Activated CD4-positive, alpha-beta T cell treated with anti-CD3 and anti-CD28 coated beads, Interleukin-10, Interleukin-2, amounts not matched to agents 100 ng/mL and 50 ng/mL, durations not matched to agents 16 hours and 8 hours (primary cell): Measurements from ENCODE around the gene XIAP.
"Not testable (repeated sequence)": the region's sequence is repeated elsewhere in the genome, so short reads cannot be mapped to it uniquely, and the experiment has no call there.

Experiments
- DNase-seq: peaks from one replicate; pipeline ENCODE4 v3.0.0-alpha.2; 2020

The XIAP gene

DNA sequence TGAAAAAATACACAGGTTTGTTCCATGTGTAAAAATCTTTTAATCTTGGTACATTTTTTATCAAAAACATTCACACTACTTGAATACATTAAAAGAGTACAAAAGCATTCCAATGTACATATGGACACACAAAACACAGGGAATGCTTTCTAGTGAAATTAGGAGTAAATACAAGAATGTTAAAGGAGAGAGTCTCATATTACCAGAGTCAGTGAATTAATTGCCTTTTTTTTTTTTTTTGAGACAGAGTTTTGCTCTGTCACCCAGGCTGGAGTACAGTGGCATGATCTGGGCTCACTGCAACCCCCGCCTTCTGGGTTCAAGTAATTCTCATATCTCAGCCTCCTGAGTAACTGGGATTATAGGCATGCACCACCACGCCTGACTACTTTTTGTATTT is 17.0 kb downstream of the XIAP start:
- DNase-seq: no peak

DNA sequence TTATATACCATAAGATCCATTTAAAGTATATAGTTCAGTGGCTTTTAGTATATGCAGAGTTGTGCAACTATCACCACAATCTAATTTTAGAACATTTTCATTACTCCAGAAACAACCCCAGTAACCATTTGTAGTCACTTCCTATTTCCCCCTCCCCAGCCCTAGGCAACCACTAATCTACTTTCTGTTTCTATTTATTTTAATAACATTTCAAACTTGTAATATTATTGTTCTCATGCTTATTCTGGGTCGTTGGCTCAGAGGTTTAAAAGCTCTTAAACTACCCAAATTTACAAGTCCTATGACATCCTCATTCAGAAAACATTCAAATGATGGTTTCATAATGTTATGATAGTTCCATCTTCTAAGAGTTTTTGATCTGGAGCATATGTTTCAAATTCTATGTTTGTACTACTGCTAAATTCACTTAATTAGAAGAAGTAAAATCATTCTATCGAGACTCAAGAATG is 18.4 kb downstream of the XIAP start:
- peak; percentile 48 for DNase-seq

DNA sequence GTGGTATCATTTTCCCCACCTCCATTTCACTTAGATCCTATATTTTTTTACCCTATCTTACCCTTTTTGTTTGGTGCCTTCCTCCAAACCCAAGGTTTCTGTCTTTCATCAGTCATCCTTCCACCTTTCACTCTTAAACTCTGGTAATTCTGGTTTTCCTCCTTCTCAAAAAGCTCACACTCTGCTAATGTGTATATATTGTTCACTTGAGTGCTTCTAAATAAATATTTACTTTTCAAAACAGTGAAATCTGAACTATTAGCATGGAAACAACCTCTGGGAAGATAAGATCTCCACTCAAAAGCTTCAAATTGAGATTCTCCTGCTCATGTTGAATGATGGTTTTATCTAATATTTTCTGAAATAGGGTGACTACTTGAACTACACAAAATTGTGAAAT is 21.5 kb downstream of the XIAP start:
- no peak for DNase-seq

DNA sequence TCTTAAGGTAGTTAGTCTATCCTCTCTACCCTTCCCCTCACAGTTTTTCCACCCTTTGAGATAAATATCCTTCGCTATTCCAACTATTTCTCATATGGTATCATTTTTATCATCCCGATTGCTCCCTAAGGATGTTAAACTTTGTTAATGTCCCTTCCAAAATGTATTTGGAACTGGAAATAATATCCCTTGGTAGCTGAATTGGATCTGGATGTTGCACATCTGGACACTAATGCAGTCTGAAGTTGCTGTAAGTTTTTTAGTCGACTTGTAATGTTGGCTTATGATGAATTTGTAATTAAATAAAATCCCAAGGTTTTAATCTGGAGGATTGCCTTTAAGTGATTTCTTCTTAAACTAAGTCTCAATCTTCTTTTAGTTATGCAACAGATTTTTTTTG is 22.5 kb downstream of the XIAP start:
- DNase-seq: no peak

DNA sequence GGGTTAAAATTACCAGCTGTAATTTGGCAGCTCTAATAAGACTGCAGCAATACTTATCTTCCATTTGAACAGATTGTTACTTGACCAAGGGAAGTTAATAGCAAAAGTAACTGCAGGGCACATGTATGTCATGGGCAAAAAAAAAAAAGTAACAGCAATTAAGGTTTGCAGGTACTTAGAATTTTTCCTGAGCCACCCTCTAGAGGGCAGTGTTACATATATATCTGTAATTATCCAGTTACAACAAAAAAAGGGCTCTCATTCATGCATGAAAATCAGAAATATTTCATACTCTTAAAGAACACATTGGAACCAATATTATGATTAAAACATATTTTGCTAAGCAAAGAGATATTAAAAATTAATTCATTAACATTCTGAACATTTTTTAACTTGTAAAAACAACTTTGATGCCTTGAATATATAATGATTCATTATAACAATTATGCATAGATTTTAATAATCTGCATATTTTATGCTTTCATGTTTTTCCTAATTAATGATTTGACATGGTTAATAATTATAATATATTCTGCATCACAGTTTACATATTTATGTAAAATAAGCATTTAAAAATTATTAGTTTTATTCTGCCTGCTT is 25.1 kb downstream of the XIAP start:
- peak; percentile 62 for DNase-seq

DNA sequence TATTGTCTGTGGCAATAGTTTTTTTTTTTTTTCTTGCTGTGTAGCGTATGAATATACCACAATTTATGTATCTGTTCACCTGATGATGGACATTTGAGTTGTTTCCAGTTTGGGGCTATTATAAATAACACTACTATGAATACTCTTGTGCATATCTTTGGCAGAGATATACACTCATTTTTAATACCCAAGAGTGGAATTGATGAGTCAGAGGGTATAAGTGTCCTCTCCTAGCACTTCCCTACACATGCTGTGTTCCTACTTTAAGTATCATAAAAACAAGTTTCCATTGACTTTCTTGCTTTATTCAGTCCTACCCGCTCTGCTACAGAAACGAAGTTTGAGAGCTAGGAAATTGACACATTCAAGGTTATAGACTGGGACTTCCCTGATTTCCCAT is 39.8 kb downstream of the XIAP start:
- DNase-seq: no peak

DNA sequence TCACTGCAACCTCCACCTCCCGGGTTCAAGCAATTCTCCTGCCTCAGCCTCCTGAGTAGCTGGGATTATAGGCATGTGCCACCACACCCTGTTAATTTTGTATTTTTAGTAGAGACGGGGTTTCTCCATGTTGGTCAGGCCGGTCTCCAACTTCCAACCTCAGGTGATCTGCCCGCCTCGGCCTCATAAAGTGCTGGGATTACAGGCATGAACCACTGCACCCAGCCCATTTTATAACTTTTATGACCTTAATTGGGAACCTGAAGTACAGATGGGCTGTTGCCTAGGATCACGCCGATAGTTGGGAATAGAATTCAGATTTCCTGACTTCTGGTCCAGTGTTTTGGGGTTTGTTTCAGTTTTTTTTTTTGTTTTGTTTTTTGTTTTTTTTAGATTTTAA is 43.4 kb downstream of the XIAP start:
- not testable (repeated sequence) for DNase-seq

DNA sequence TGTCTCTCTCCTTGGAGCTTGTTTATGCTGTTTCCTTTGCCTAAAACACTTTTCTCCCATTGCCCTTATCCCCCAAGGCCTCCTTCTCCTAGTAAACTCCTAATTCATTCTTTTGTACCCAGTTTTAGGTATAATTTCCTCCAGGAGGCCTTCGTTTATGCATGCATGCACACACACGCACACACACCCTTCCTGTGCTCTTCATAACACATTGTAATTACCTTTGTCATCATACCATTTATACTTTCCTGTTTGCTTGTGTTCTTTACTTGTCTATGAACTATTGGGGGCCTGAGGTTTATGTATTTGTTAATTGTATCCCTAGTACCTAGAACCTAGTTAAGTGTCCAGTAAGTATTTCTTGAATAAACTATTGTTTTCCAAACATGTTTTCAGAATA is 45.5 kb downstream of the XIAP start:
- DNase-seq: no peak

DNA sequence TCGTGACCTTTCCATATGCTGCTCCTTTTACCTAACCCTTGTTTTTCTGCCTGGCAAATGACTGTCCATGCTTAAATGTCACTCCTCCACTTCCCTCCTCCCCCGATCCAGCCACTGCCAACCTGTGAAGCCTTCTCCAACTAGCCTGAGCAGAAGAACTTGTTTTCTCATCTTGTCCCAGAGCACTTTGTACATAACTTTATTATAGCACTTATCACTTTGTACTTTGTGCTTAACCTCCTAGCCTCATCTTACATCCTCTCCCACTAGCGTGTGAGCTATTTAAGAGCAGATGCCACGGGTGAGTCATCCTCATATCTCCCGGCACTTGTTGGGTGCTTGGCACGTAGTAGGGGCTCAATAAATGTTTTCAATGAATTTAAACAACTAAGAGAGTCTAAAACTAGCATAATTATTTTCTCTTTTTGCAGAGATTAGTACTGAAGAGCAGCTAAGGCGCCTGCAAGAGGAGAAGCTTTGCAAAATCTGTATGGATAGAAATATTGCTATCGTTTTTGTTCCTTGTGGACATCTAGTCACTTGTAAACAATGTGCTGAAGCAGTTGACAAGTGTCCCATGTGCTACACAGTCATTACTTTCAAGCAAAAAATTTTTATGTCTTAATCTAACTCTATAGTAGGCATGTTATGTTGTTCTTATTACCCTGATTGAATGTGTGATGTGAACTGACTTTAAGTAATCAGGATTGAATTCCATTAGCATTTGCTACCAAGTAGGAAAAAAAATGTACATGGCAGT is 46.9 kb downstream of the XIAP start:
- DNase-seq: no peak

DNA sequence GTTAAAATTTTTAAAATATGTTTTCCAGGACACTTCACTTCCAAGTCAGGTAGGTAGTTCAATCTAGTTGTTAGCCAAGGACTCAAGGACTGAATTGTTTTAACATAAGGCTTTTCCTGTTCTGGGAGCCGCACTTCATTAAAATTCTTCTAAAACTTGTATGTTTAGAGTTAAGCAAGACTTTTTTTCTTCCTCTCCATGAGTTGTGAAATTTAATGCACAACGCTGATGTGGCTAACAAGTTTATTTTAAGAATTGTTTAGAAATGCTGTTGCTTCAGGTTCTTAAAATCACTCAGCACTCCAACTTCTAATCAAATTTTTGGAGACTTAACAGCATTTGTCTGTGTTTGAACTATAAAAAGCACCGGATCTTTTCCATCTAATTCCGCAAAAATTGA is 49.7 kb downstream of the XIAP start:
- no peak for DNase-seq

DNA sequence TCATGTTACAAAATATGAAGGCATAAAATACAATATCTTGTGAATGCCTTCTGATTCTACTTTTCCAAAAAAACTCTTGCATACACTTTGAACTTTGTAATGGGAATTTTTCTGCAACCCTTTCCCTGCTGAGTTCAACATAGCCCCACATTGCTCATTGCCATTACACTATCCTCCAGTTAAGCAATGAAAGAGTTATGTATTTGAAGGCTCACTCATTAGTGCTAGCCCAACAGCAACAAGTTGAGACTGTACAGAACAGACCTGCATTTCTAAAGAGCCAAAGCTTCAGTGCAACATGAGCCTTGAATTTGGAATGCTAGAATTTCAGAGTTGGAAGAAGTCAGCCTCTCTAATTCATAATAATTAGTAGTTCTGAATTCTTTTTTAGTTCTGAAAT is 57.2 kb downstream of the XIAP start:
- no peak for DNase-seq

DNA sequence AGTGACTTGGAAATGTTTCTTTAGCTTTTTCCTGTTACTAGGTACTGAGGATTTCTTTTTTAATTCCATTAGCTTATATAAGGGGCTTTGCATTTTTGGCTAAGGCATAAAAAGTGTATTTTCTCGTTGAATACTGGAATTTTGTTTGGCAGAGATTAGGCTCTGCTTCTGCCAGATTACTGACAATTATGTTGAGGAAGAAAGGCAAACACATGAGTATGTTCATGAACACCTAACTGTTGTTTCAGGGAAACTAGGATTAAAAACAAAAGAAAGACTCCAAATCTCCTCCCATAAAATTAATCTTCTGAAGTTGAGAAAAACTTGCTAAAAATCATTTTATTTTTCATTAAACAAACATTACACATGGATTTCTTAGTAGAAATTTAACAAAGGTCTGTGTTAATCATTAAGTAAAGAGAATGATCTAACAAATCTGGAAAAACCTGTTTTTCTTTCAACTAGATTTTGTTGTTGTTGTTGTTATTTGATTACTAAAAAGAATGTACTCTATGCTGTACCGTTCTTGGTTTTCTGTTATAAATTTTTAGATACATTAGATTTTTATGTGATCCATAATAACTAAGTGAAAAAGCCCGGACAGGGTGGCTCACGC is 58.4 kb downstream of the XIAP start:
- no peak for DNase-seq

DNA sequence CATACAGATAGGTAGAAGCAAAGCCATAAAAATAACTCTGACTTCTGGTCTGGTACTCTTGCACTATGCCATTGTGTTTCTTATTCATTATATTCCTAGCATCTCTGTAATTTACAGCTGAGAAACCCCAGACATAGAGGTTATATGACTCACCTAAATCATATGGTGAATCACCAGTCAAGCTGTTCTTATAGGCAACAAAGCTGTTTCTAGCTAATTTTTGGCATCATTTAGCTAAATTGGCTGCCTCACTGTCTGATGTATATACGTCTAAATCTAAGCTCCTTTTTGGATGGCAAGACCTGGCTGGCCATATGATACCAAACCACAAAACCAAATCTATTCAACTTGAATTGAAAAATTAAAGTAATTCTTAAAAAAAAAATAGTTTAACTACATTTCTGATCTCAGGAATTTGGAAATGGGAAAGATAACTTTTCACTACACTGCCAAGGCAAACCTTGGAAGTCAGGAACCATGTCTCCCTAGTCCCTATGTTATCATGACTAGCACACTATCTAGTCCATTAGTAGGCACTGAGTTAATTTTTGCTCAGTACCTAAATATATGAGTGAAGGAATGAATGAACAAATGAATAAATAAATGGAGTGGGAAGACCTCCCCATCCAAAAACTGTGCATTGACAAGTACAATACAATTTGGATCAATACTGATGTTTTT is 60.4 kb downstream of the XIAP start:
- peak; percentile 26 for DNase-seq

DNA sequence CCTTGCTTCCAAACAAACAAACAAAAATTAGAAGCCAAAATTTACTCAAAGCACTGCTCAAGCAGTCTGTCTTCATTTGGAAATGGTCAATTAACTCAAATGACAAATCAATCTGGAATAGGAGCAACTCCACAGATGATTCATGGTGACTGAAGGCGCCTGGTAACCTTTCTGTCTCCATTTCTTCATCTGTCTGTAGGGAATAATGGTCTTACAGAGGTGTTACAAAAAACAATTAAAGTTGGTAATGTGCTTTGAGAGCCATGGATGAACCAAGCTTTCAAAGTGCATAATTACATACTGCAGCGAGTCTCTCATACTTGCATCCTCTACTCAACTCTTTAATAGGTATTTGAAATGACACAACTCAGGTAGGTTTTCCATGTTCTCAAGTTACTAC is 63.4 kb downstream of the XIAP start:
- no peak for DNase-seq

DNA sequence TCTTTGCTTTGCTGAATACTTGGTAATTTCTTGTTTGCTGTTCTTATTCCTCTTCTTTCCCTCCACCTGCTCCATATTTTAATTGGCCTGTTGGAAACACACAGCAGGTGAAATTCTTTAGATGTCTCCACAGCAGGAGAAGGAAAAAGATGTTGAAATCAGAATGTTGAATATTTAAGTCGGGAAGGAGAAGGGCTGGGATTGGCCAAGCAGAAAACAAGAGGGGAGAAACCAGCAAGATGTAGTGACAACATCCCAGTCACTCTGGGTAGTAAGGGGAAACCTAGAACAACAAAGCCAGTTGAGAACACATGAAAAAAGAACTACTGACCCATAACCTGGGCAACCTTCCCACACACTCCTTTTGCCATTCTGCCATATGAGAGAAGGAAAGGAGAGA is 64.3 kb downstream of the XIAP start:
- no peak for DNase-seq

DNA sequence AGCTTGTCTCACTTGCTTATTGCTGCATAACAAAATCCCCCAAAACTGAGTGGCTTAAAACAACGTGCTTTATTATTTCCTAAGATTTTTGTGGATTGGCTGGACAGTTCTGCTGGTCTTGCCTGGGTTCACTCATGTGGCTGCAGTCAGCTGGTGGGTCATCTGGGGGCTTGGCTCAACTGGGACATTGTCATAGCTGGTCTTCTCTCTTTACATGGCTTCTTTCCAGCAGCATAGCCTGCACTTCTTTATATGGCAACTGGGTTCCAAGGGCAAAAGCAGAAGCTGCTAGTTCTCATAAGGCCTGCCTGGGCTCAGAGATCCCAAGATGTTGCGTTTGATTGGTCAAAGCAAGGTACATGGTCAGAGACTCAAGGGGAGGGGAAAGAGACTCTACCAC is 68.0 kb downstream of the XIAP start:
- no peak for DNase-seq

DNA sequence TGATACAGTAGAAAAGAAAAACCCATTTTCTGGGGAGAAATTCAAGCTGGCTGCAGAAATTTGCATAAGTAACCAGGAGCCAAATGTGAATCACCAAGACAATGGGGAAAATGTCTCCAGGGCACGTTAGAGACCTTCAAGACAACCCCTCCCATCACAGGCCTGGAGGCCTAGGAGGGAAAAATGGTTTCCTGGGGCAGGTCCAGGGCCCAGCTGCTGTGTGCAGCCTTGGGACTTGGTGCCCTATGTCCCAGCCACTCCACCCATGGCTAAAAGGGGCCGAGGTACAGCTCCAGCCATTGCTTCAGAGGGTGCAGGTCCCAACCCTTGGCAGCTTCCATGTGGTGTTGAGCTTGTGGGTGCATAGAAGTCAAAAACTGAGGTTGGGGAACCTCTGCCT is 72.2 kb downstream of the XIAP start:
- DNase-seq: not testable (repeated sequence)

DNA sequence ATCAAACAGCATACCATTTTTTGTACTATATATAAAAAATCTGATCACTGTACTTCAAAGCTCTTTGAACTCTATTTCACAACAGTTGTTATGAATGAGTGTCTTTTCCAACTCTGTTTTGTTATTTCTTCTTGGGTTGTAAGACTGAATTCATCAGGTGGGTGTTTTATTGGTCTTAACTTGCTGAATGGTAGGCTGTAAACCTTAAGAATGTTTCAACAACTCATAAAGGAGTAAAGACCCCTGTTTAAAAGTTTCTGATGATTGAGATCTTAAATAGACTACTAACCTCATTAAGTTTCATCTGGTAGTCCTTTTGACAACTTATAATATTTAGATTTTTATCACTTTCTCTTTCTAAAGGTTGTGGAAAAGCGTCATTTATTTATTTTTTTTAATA is 83.2 kb downstream of the XIAP start:
- DNase-seq: no peak

DNA sequence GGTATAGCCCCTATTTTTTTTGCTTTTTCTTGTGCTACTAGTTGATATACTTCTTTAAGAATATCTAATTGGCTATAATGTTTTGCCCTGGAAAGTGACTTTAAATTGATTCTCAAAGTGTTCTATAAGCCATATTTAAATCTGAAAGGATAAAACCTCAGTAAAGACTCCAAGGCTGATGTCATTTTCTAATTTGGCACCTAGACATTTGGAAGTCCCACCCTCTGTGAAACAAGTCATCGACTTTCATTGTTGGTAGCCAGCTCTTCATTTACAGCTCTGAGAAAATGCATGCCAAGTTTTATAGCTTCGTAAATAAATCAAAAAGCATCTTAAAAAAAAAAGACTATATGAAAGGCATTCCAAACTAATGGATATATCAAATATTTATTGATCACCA is 83.6 kb downstream of the XIAP start:
- DNase-seq: no peak

DNA sequence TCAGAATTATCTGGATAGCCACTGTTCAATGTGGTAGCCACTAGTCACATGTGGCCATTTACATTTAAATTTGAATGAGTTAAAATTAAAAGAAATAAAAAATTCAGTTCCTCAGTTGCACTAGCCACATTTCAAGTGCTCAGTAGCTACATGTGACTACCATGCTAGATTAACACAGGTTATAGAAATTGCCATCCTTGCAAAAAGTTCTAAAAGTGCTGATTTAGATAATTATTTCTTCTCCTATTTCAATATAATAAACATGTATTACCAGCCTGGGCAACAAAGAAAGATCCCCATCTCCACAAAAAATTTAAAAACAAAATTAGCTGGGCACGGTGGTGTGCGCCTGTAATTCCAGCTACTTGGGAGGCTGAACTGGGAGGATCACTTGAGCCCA is 90.0 kb downstream of the XIAP start:
- DNase-seq: no peak

DNA sequence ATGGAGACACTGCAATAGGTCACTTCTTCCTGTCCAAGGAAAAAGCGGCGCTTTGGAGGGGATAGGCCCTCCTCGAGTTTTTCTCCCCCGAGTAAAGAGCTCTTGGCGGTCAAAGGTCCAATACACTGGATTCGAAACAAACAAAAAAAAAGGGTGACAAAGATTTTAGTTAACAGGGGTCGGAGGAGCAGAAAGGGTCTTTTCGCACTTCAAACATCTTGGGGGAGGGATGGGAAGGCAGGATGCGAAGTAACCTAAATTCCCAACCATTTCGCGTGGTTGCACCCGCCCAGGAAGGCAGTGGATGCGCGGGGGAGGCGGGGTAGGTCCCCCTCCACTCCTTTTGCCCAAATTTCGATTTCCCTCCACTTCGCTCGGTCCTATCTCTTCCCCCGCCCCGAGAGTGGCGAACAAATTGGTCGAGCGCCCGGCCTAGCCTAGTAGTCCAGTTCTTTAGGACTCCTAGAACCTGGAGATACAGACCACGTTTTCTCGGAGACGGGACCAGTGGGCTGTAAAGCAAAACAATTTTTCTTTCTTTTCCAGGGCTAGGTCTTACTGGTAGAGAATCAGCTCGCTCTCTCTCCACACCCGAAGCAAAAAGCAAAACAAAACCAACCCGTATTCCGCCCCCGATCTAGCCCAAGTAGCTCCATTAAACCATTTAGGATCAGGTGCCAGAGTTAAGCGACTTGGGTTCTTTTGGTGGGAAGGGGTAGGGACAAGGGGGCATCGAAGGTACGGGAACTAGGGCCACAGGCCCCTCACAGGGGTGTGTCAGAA is 99.6 kb downstream of the XIAP start:
- DNase-seq: no peak

DNA sequence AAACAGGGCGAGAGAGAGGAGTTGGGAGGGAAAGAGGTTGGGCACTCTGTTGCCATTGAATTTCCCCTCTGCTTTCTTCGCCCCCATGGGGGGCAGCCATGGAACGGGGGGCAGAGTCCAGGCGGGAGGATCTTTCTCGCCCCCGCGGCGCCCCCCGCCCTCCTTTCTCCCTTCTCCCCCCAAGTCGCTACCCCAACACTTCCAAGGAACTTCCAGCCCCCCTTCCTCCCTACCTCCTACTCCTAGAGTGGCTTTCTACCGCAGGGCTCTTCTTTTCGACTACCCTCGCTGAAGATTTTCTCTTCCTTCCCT is 101.1 kb downstream of the XIAP start:
- DNase-seq: no peak
